IMR-90 (cell line): ENCODE results near the gene TBC1D8. TPM values are rescaled to one million over a fixed set of nuclear protein-coding genes. Genes with fewer than 3 reads are reported as not detected.

Source experiments
- ATAC-seq: fragments of 200-7000 bp; cut with Tn5 transposase; 2 replicates; pipeline ENCODE4 v1.9.1; 2020; ENCODE audit warnings: low read depth, mild to moderate bottlenecking, moderate library complexity
- BruUV-seq: library from RNA; stranded (reverse); fragments of 400-500 nt; replicated peaks from 2 replicates; lab custom pipeline; 2021; lab: Mats Ljungman, UMichigan
- CTCF ChIA-PET: fragments of 300-600 bp; formaldehyde crosslinking; extraction: SDS; loops from one replicate; lab custom pipeline; 2021; ENCODE audit warnings: antibody characterized with exemption; lab: Yijun Ruan, JAX
- POLR2A ChIA-PET: fragments of 300-600 bp; sonication (Branson Sonifier 250); formaldehyde crosslinking; loops from one replicate; lab custom pipeline; 2022; ENCODE audit warnings: antibody characterized with exemption; ENCODE audit not compliant: unreplicated experiment; lab: Charles Lee
- DNase-seq: peaks from one replicate; pipeline ENCODE4 v3.0.0; 2013
- H2AFZ ChIP-seq: replicated peaks from 2 replicates; pipeline ENCODE3; 2013; ENCODE audit warnings: low read length, mild to moderate bottlenecking; ENCODE audit not compliant: poor library complexity
- H2AK5ac ChIP-seq: 2 replicates; pipeline ENCODE4 v1.6.1; 2013; ENCODE audit warnings: low read depth, low read length, inconsistent platforms
- H2AK9ac ChIP-seq: replicated peaks from 2 replicates; pipeline ENCODE3; 2013; ENCODE audit warnings: mild to moderate bottlenecking, low read depth, low read length, moderate library complexity; ENCODE audit not compliant: poor library complexity
- H2BK120ac ChIP-seq: 2 replicates; pipeline ENCODE4 v1.6.1; 2013; ENCODE audit warnings: low read depth, low read length, inconsistent platforms
- H2BK15ac ChIP-seq: 3 replicates; pipeline ENCODE4 v1.6.1; 2013; ENCODE audit warnings: low read depth, low read length, inconsistent platforms
- H2BK20ac ChIP-seq: 2 replicates; pipeline ENCODE4 v1.6.1; 2013; ENCODE audit warnings: low read depth, mild to moderate bottlenecking, inconsistent platforms, low read length, moderate library complexity
- H2BK5ac ChIP-seq: 2 replicates; pipeline ENCODE4 v1.6.1; 2013; ENCODE audit warnings: mild to moderate bottlenecking, low read depth, low read length, inconsistent platforms; ENCODE audit not compliant: poor library complexity, severe bottlenecking
- H3K14ac ChIP-seq: replicated peaks from 2 replicates; pipeline ENCODE4 v1.6.1; 2013; ENCODE audit warnings: low read depth, low read length, inconsistent platforms
- H3K18ac ChIP-seq: 2 replicates; pipeline ENCODE4 v1.6.1; 2013; ENCODE audit warnings: low read depth, low read length, control low read depth
- H3K23ac ChIP-seq: 2 replicates; pipeline ENCODE4 v1.6.1; 2013; ENCODE audit warnings: low read depth, low read length, inconsistent platforms
- H3K27ac ChIP-seq: 2 replicates; pipeline ENCODE4 v1.5.1; 2013; ENCODE audit warnings: mild to moderate bottlenecking, control low read depth, low read length; ENCODE audit not compliant: insufficient read depth
- H3K27me3 ChIP-seq: 2 replicates; pipeline ENCODE4 v1.6.1; 2013; ENCODE audit warnings: low read length; ENCODE audit not compliant: control insufficient read depth, insufficient read depth
- H3K36me3 ChIP-seq: 2 replicates; pipeline ENCODE4 v1.6.1; 2013; ENCODE audit warnings: low read length, mixed read lengths; ENCODE audit not compliant: control insufficient read depth, insufficient read depth
- H3K4ac ChIP-seq: 2 replicates; pipeline ENCODE4 v1.6.1; 2013; ENCODE audit warnings: low read depth, low read length, inconsistent platforms
- H3K4me1 ChIP-seq: 2 replicates; pipeline ENCODE4 v1.6.1; 2013; ENCODE audit warnings: low read length, mixed read lengths; ENCODE audit not compliant: control insufficient read depth, insufficient read depth
- H3K4me2 ChIP-seq: 2 replicates; pipeline ENCODE4 v1.6.1; 2013; ENCODE audit warnings: low read depth, mild to moderate bottlenecking, control low read depth, low read length, moderate library complexity
- H3K4me3 ChIP-seq: 2 replicates; pipeline ENCODE4 v1.5.1; 2013; ENCODE audit warnings: low read depth, mild to moderate bottlenecking, control low read depth, low read length, moderate library complexity; ENCODE audit not compliant: insufficient read depth
- H3K56ac ChIP-seq: 2 replicates; pipeline ENCODE4 v1.6.1; 2013; ENCODE audit warnings: low read length, inconsistent platforms; ENCODE audit not compliant: insufficient read depth; ENCODE audit errors: extremely low read depth
- H3K79me1 ChIP-seq, 2 experiments: 2 replicates each; pipeline ENCODE4 v1.6.1; 2013; ENCODE audit warnings: low read length in 2 of 2, inconsistent platforms in 1 of 2, low read depth in 1 of 2
- H3K9ac ChIP-seq: 2 replicates; pipeline ENCODE4 v1.6.1; 2013; ENCODE audit warnings: low read depth, low read length, control low read depth
- H3K9me1 ChIP-seq: 2 replicates; pipeline ENCODE4 v1.6.1; 2013; ENCODE audit warnings: low read length, inconsistent platforms; ENCODE audit not compliant: insufficient read depth
- H3K9me3 ChIP-seq: 2 replicates; pipeline ENCODE4 v1.6.1; 2013; ENCODE audit warnings: low read length; ENCODE audit not compliant: control insufficient read depth, insufficient read depth
- H4K20me1 ChIP-seq: 2 replicates; pipeline ENCODE4 v1.6.1; 2013; ENCODE audit warnings: low read length, inconsistent platforms; ENCODE audit not compliant: insufficient read depth
- H4K5ac ChIP-seq: 2 replicates; pipeline ENCODE4 v1.6.1; 2013; ENCODE audit warnings: mild to moderate bottlenecking, low read depth, low read length, control low read depth
- H4K8ac ChIP-seq, 2 experiments: 2 replicates each; pipeline ENCODE4 v1.6.1; 2013; ENCODE audit warnings: low read depth in 2 of 2, low read length in 2 of 2, control low read depth in 1 of 2, inconsistent platforms in 1 of 2
- H4K91ac ChIP-seq: 2 replicates; pipeline ENCODE4 v1.6.1; 2013; ENCODE audit warnings: low read depth, low read length, inconsistent platforms; ENCODE audit not compliant: insufficient read depth
- BHLHE40 ChIP-seq: fragments of 150-350 bp; IDR thresholded peaks from 2 replicates; pipeline ENCODE4 v1.6.1; 2016; ENCODE audit warnings: mild to moderate bottlenecking, low read depth, low read length
- MAFK ChIP-seq: IDR thresholded peaks from 2 replicates; pipeline ENCODE4 v1.6.1; 2012; ENCODE audit warnings: low read depth, low read length, improper control_type of control experiment
- MXI1 ChIP-seq: IDR thresholded peaks from 2 replicates; pipeline ENCODE4 v1.6.1; 2012; ENCODE audit warnings: low read depth, mild to moderate bottlenecking, low read length, moderate library complexity, borderline replicate concordance
- NFE2L2 ChIP-seq: fragments of 150-350 bp; IDR thresholded peaks from 2 replicates; pipeline ENCODE4 v1.6.1; 2016; ENCODE audit warnings: low read depth, mild to moderate bottlenecking, low read length
- WGBS, 2 experiments: methylation state at CpG; one replicate each; pipeline versions ENCODE4 v1.1.5 to v1.1.7; 2013; ENCODE audit warnings: missing lambda C conversion rate in 2 of 2; ENCODE audit not compliant: insufficient read length in 1 of 2; ENCODE audit errors: extremely low coverage in 2 of 2; 5-methylcytosine and 5-hydroxymethylcytosine counted together
- dilution Hi-C: fragments of 300-500 bp; cut with HindIII; formaldehyde crosslinking; loops from one replicate; pipeline ENCODE4 v1.14.3; 2018; ENCODE audit warnings: low sequenced_read_pairs; ENCODE audit not compliant: unreplicated experiment
- in situ Hi-C: fragments of 300-500 bp; cut with MboI; formaldehyde crosslinking; loops from 3 replicates; pipeline ENCODE4 v1.14.3; 2019; ENCODE audit warnings: low sequenced_read_pairs, inconsistent platforms, mixed read lengths
- intact Hi-C: fragments of 100-400 bp; cut with micrococcal nuclease; formaldehyde crosslinking; loops from 2 replicates; pipeline ENCODE4 v1.10.0; 2022
- polyA plus RNA-seq, 3 experiments: library from polyadenylated mRNA; depleted of rRNA; stranded (reverse); fragments of >200 nt; gene quantifications; 2 replicates each; pipeline ENCODE4 v1.2.3, GENCODE V29; 2012; ENCODE audit warnings: low replicate concordance in 1 of 3
- total RNA-seq: library from RNA; depleted of rRNA; stranded (reverse); fragments of >200 nt; gene quantifications from 2 replicates; pipeline ENCODE4 v1.2.3, GENCODE V29; 2012
- TF ChIP-seq, protein P1 (sequence below): fragments of 150-350 bp; IDR thresholded peaks from 2 replicates; pipeline ENCODE4 v1.6.1; 2017; ENCODE audit warnings: mild to moderate bottlenecking, antibody characterized with exemption, low read length, low read depth
- TF ChIP-seq, protein P2 (sequence below): fragments of 150-350 bp; IDR thresholded peaks from 2 replicates; pipeline ENCODE4 v1.6.1; 2016; ENCODE audit warnings: low read depth, mild to moderate bottlenecking, low read length, moderate library complexity, borderline replicate concordance

TBC1D8 gene
- total and polyA plus RNA-seq, 2 of the 4 experiments (the other 2 are of a cell fraction) = 1.3 to 1.5 TPM

DNA sequence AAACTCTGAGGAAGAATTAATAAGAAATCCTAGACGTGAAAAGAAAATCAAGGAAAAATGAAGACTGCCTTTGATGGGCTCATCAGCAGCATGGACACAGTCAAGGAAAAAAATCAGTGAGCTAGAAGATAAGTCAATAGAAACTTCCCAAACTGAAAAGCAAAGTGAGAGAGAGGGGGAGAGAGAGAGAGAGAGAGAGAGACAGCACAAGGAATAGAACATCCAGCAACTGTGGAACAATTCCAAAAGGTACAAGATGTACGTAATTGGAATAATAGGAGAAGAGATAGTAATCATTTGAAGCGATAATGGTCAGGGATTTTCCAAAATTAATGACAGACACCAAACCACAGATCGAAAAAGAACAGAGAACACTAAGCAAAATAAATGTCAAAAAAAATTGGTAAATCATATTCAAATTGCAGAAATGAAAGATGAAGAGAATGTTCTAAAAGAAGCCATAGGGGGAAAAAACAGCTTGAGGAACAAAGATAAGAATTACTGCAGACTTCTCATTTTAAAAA, 54.5 kb downstream of the TBC1D8 start:
- DNase-seq (no peak), ATAC-seq (no peak)
- Histone ChIP-seq H3K18ac (no peak overlapping the region), H3K56ac (no peak overlapping the region), H3K27me3 (0 out of 2 replicates have a peak, but pooled peaks cover 1% of the 10 kb centered on the region), H4K20me1 (no peaks in the 10 kb centered on the region), H3K27ac (no peak overlapping the region), H4K5ac (no peak overlapping the region), H2BK20ac (no peak overlapping the region), H2BK5ac (no peak overlapping the region), H3K9me1 (no peaks in the 10 kb centered on the region; the same call in 1 of the 2 replicates), H3K4me1 (no peaks in the 10 kb centered on the region), H2BK15ac (no peak overlapping the region), H2AFZ (no peak overlapping the region), H2BK120ac (no peak overlapping the region), H3K4ac (no peak overlapping the region), H3K14ac (no peak overlapping the region), H3K79me1 (peaks cover 0 to 16% of the 10 kb centered on the region in 2 experiments; a peak in 2 of 4 replicates), H3K4me2 (no peak overlapping the region), H3K23ac (no peak overlapping the region), H4K8ac (no peak overlapping the region), H3K9me3 (no peaks in the 10 kb centered on the region), H4K91ac (no peak overlapping the region), H3K36me3 (no peaks in the 10 kb centered on the region), H3K4me3 (no peak overlapping the region), H3K9ac (no peak overlapping the region), H2AK5ac (no peak overlapping the region), H2AK9ac (no peak overlapping the region)
- intact Hi-C loops = no loop called here
- WGBS, 2 experiments = no CpG with 5 or more reads among the region's 4 CpGs
- no TSS peak for BruUV-seq
- in situ Hi-C loops = no loop called here
- no peak for TF ChIP-seq MAFK
- TF ChIP-seq MXI1 = no peak
- no peak for TF ChIP-seq BHLHE40
- TF ChIP-seq, protein P1, sequence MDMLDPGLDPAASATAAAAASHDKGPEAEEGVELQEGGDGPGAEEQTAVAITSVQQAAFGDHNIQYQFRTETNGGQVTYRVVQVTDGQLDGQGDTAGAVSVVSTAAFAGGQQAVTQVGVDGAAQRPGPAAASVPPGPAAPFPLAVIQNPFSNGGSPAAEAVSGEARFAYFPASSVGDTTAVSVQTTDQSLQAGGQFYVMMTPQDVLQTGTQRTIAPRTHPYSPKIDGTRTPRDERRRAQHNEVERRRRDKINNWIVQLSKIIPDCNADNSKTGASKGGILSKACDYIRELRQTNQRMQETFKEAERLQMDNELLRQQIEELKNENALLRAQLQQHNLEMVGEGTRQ = no peak
- TF ChIP-seq, protein P2, sequence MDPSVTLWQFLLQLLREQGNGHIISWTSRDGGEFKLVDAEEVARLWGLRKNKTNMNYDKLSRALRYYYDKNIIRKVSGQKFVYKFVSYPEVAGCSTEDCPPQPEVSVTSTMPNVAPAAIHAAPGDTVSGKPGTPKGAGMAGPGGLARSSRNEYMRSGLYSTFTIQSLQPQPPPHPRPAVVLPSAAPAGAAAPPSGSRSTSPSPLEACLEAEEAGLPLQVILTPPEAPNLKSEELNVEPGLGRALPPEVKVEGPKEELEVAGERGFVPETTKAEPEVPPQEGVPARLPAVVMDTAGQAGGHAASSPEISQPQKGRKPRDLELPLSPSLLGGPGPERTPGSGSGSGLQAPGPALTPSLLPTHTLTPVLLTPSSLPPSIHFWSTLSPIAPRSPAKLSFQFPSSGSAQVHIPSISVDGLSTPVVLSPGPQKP = no peak
- TF ChIP-seq NFE2L2 = no peak
- ChIA-PET CTCF (interaction anchor here (0.6 kb wide), 1 partner anchor 29 kb away, joined by 3 read pairs; no protein-coding TSS in a partner anchor), POLR2A (no interaction called here)
- dilution Hi-C loops = no loop called here
